GM18951 (cell line): ENCODE data around the gene TNFRSF18.

Experiments used
- POLR2A ChIP-seq: IDR thresholded peaks from 4 replicates; pipeline ENCODE4 v1.6.1; 2011; ENCODE audit warnings: mild to moderate bottlenecking; ENCODE audit not compliant: insufficient read length, insufficient read depth; ENCODE audit errors: extremely low read depth
- in situ Hi-C: fragments of 300-500 bp; cut with MboI; formaldehyde crosslinking; loops from one replicate; pipeline ENCODE4 v1.12.0; 2022; ENCODE audit warnings: low sequenced_read_pairs, mixed read lengths, inconsistent platforms; ENCODE audit not compliant: unreplicated experiment

TNFRSF18 gene

GRCh38 chr1:1229770-1230169 is 23.4 kb upstream of the TNFRSF18 start:
- TF ChIP-seq POLR2A, result no peak
- in situ Hi-C loops, result no loop called here

GRCh38 chr1:1228596-1229321 is 22.4 kb upstream of the TNFRSF18 start:
- in situ Hi-C loops, result no loop called here
- TF ChIP-seq POLR2A, result no peak

DNA sequence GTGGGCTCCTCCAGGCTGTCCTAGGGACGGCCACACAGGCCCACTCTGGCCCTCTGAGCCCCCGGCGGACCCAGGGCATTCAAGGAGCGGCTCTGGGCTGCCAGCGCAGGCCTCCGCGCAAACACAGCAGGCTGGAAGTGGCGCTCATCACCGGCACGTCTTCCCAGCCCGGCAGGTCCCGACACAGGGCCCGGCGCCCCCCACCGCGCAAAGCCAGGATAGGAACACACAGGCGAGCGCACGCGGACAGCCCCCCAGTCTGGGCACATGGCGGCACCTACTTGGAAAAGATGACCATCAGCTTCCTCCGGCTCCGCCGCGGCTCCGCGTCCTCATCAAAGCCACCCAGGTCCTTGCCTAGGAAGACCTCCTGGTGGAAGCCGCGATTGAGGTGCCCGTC is 21.8 kb upstream of the TNFRSF18 start:
- no peak for TF ChIP-seq POLR2A
- in situ Hi-C loops, result no loop called here

DNA sequence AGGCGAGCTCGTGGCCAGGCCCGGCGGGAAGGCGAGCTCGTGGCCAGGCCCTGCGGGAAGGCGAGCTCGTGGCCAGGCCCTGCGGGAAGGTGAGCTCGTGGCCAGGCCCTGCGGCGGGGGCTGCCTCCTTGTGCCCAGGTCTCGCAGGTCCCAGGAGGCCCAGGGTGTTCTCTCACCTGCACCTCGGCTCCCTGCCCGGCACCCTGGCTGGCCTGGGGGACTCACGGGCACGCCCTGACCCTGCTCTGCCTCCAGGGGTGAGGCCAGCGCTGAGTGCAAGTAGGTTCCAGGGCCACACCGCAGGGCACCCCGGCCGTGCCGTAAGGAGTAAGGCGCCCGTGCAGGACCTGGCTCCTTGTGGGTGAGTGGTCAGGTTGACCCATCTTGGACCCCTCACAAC is 21.0 kb upstream of the TNFRSF18 start:
- in situ Hi-C loops, result no loop called here
- TF ChIP-seq POLR2A, result no peak

DNA sequence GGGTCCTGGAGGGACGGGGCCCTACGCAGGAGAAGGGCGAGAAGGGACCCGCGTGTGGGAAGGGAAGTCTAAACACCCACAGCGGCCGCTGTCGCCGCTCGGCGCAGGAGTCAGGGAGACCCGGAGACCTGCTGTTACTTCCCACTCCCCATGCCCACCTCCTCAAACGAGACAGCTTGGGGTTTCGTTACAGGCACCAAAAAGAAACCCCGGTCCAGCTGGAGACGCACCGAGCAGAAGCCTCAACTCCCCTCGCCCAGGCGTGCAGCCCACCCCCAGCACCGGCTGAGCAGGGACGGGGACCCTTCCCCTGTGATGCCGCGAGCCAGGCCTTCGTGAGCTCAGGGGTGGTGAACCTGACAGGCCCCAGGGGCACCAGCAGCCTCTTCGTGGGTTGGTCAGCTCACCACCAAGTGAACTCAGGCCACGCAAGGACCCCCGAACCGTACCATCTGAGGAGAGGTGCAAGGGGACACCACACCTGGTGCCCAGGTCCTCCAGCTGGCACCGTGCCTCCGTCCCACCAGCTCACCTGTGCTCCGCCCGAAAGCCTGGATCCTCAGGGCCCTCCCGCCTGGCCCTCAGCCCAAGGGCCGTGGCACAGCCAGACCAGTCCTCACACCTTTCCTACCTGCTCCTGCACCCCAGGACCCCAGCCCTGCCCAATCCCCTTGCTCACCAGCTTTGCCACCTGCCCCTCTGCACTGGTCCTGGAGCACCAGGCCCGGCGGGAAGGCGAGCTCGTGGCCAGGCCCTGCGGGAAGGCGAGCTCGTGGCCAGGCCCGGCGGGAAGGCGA is 20.4 kb upstream of the TNFRSF18 start:
- no peak for TF ChIP-seq POLR2A
- in situ Hi-C loops, result no loop called here

DNA sequence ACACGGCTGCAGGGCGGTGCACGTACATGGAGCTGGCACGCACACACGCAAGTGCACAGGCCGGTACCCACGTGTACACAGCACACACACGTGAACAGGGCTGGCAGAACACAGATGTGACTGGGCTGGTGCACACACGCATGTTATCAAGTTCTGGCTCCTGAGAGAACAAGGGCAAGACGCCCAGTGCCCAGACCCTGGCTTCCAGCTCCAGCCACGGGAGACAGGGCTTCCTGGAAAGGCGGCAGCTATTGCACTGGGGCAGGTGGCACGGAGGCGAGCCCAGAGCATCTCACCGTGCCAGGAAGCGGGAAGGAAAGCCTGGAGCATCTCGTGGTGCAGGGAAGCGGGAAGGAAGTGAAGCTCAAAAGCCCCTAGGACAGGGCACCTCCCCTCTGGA is 19.5 kb upstream of the TNFRSF18 start:
- no peak for TF ChIP-seq POLR2A

DNA sequence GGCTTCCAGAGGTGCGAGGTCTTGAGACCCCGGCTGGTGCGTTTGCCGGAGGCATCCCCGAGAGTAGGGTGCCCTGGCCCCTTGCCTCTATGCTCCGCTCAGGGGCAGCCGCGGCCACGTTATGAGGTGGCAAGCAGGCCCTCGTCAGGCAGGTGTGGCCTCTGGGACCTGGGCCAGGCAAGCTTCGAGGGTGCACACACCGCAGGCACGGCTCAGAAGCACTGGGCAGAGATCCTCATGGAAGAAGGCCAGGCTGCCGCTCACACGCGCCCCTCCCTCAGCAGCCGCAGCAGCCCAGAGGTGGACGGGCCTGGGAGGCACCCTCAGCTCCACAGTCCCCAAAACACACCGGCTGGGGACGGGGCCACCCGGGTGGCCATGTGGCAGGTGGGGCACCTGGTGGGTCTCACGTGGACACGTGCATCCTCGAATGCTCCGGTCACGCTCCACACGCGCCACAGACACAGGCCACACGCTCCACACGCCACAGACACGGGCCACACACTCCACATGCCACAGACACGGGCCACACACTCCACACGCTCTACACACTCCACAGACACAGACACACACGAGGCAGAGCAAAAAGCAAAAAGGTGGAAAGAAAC is 18.9 kb upstream of the TNFRSF18 start:
- in situ Hi-C loops, result no loop called here
- no peak for TF ChIP-seq POLR2A

More for the DNA sequence above, 19.5 kb upstream of the TNFRSF18 start:
- in situ Hi-C loops, result no loop called here

DNA sequence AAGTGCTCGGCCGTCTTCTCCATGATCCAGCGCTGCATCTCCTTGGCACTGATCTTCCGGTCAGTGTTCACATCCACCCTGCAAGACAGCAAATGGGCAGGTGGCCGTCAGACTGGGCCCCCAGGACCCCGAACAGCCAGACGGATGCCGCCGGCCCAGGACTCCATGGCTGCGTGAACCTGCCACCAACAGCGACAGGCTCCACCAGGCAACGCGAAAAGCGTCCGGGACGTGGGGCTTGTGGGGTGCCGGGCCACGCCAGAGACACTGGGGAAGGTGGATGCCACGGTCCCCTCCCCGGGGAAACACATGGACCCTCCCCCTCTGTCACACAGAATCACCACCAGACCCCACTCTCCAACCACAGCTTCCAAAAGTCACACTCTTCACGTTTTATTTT is 17.5 kb upstream of the TNFRSF18 start:
- TF ChIP-seq POLR2A, result no peak
- in situ Hi-C loops, result no loop called here

DNA sequence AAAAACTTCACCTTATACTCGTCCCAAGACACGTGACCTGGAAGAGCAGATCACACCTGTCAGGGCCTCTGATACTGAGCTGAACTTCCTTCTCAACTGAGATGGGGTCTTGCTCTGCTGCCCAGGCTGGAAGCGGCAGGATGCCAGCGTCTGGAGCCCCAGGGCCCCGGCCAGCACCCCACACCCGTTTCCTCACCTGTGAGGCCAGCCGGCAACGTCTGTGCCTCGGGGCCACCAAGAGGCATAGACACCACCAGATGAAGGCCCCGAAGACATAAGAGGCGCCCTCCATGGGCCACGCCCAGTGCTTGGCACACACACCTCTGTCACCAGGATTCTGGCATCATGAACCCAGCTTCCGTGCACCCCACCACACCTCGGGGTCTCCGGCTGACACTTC is 16.9 kb upstream of the TNFRSF18 start:
- no peak for TF ChIP-seq POLR2A
- in situ Hi-C loops, result no loop called here

- TF ChIP-seq POLR2A, result no peak
- in situ Hi-C loops, result no loop called here
Observed at GRCh38 chr1:1222575-1223225, 16.3 kb upstream of the TNFRSF18 start.

DNA sequence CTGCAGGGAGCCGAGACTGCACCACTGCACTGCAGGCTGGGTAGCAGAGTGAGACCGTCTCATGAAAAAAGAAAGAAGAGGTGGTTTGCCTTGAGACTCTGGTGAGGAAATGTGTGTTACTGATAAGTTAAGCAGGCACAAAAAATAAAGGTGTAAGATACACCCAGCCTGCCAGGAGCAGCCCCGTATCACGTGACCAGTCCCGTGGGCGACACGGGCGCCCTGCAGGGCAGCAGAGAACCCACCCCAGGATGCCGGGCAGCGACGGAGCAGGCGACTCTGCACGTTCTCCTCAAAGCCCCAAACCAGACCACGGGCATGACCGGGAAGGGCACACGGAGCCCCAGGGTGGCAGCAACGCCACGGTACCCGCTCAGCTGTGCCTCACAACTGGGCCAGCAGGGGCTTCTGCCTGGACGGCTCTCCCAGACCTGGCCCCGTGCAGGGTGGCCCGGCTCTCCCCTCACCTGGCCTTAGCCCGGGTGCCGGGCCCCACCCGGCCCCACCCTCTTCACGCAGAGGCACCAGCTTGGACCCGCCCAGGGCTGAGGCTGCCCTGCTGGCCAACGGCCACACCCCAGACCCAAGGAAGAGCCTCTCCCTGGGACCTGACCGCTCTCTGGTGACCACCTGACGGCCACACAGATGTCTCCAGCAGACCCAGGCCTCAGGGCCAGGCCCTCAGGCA is 15.6 kb upstream of the TNFRSF18 start:
- TF ChIP-seq POLR2A, result no peak
- in situ Hi-C loops, result no loop called here

DNA sequence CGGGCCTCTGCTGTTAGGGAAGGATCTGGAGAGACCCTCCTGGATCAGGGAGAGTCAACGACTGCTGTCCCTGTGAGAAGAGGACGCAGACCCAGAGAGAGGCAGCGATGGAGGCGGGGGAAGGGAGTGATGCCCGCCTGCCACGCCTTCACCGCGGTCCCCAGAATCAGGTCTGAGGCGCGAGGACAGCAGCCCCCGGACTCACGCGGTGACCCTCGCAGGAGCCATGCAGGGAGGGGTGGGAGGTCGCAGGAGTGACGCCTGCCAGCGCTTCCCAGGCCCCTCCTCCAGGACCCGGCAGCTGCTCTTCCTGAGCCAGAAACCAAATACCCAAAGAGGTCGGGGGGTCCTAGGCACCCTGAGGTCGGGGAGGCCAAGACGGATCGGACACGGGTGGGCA is 13.8 kb upstream of the TNFRSF18 start:
- TF ChIP-seq POLR2A, result no peak
- in situ Hi-C loops, result no loop called here

DNA sequence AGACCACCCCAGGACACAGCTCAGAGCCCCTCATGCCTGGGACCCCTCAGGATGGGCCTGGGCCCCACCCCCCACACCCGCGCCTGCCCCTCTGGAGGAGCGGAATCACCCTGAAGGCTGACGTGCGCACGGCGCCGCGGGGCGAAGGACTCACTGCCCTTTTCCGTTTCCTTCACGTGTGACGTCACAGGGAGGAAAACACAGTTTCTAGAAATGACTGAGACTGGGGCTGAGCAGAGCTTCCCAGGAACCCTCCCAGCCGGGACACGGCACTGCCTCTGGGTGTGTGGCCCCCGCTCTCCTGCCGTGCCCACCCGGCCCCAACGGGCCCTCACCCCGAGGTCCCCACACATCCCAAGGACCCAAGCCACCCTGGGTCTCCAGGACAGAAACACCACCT is 12.9 kb upstream of the TNFRSF18 start:
- in situ Hi-C loops, result no loop called here
- TF ChIP-seq POLR2A, result no peak
